WTC11 (cell line): Measurements from ENCODE around the gene SGPP2.

Experiments used
- ATF2 ChIP-seq: sonication (generic); formaldehyde crosslinking; IDR thresholded peaks from 2 replicates; pipeline ENCODE4 v1.8.1; 2022; ENCODE audit warnings: low read depth, missing genetic modification reagents, borderline replicate concordance
- CDX4 ChIP-seq: fragments of 250-450 bp; sonication (Bioruptor Pico); IDR thresholded peaks from 2 replicates; pipeline ENCODE4 v1.9.0; 2021; ENCODE audit warnings: moderate library complexity, mild to moderate bottlenecking, inconsistent platforms, borderline replicate concordance
- CTCF ChIP-seq: fragments of 200-600 bp; IDR thresholded peaks from 2 replicates; pipeline ENCODE4 v1.8.0; 2022; ENCODE audit warnings: antibody characterized with exemption
- JUN ChIP-seq: sonication (generic); formaldehyde crosslinking; IDR thresholded peaks from 2 replicates; pipeline ENCODE4 v1.8.0; 2023; ENCODE audit warnings: mild to moderate bottlenecking, missing genetic modification reagents
- KAT7 ChIP-seq: sonication (generic); formaldehyde crosslinking; IDR thresholded peaks from 2 replicates; pipeline ENCODE4 v1.8.1; 2023; ENCODE audit warnings: missing genetic modification reagents, mild to moderate bottlenecking, borderline replicate concordance
- MAX ChIP-seq: sonication (generic); formaldehyde crosslinking; IDR thresholded peaks from 2 replicates; pipeline ENCODE4 v1.8.0; 2022; ENCODE audit warnings: mild to moderate bottlenecking, missing genetic modification reagents
- NR3C1 ChIP-seq: sonication (generic); formaldehyde crosslinking; conservative IDR thresholded peaks from 2 replicates; pipeline ENCODE4 v1.8.1; 2023; ENCODE audit warnings: low read depth, mild to moderate bottlenecking, missing genetic modification reagents
- STAT6 ChIP-seq: sonication (generic); formaldehyde crosslinking; conservative IDR thresholded peaks from 2 replicates; pipeline ENCODE4 v1.8.1; 2023; ENCODE audit warnings: mild to moderate bottlenecking, low read depth, missing genetic modification reagents, moderate library complexity
- TCF7 ChIP-seq: sonication (generic); formaldehyde crosslinking; IDR thresholded peaks from 2 replicates; pipeline ENCODE4 v1.8.0; 2022; ENCODE audit warnings: mild to moderate bottlenecking, low read depth, missing genetic modification reagents, moderate library complexity
- TF ChIP-seq, protein P1 (sequence below): sonication (generic); formaldehyde crosslinking; IDR thresholded peaks from 2 replicates; pipeline ENCODE4 v1.8.1; 2022; ENCODE audit warnings: low read depth, mild to moderate bottlenecking, moderate library complexity, missing genetic modification reagents, borderline replicate concordance

DNA sequence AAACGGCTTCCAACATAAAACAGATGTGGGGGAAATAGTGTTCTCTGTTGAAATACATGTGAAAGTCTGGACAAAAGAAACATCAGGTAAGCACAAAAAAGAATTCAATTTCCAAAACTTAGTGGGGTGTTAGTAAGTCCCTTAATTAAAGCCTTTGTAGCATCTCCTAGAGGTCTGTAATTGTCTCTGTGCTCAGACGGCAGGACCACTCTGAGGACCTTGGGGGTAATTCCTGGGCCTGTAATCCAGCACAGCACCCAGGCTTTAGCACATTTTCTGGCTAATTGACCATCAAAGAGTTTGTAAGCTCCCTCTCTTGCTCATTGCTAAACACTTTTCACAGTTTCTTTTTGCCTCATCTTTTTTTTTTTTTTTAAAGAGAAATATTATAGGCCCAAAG is 151.3 kb downstream of the SGPP2 start:
- TF ChIP-seq NR3C1 (CRISPR knock-in tag) (no peak), CTCF (no peak), ATF2 (CRISPR knock-in tag) (no peak), JUN (CRISPR knock-in tag) (no peak), KAT7 (CRISPR knock-in tag) (no peak), CDX4 (CRISPR knock-in tag) (no peak), TCF7 (CRISPR knock-in tag) (no peak), MAX (CRISPR knock-in tag) (no peak), STAT6 (no peak)
- TF ChIP-seq, protein P1, sequence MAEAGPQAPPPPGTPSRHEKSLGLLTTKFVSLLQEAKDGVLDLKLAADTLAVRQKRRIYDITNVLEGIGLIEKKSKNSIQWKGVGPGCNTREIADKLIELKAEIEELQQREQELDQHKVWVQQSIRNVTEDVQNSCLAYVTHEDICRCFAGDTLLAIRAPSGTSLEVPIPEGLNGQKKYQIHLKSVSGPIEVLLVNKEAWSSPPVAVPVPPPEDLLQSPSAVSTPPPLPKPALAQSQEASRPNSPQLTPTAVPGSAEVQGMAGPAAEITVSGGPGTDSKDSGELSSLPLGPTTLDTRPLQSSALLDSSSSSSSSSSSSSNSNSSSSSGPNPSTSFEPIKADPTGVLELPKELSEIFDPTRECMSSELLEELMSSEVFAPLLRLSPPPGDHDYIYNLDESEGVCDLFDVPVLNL (CRISPR knock-in tag), result no peak
